NCI-H82 (cell line): Measurements from ENCODE around the gene ERCC8.
A peak's percentile ranks its signal among the peaks of the same experiment; 100 is the strongest.
"Not testable (repeated sequence)": the region's sequence is repeated elsewhere in the genome, so short reads cannot be mapped to it uniquely, and the experiment has no call there.

Experiments used
- DNase-seq: peaks from one replicate; lab custom pipeline; 2025; lab: John Stamatoyannopoulos, UW

Gene ERCC8

GRCh38 chr5:60944904-60945812 is at the start of gene ERCC8, which contains the start of gene NDUFAF2:
TSS of gene ERCC8 (minus strand) at chr5:60945070. CDS start at chr5:60945008, 62 bp downstream.
TSS of gene NDUFAF2 (plus strand) at chr5:60945205. CDS start at chr5:60945256, 51 bp downstream.
- peak; percentile 93 for DNase-seq

- no peak for DNase-seq
Observed at GRCh38 chr5:60993875-60994571, 49.2 kb upstream of the ERCC8 start.

- DNase-seq = no peak
Observed at GRCh38 chr5:60993425-60993824, 48.6 kb upstream of the ERCC8 start.

- no peak for DNase-seq
Observed at GRCh38 chr5:60992871-60993270, 48.0 kb upstream of the ERCC8 start.

- DNase-seq = no peak
Observed at GRCh38 chr5:60989790-60990189, 44.9 kb upstream of the ERCC8 start.

- DNase-seq = not testable (repeated sequence)
Observed at GRCh38 chr5:60982127-60982526, 37.3 kb upstream of the ERCC8 start.

GRCh38 chr5:60980511-60980910 is 35.6 kb upstream of the ERCC8 start:
- DNase-seq = no peak

- DNase-seq = no peak
Observed at GRCh38 chr5:60978968-60979367, 34.1 kb upstream of the ERCC8 start.

- no peak for DNase-seq
Observed at GRCh38 chr5:60977956-60978737, 33.3 kb upstream of the ERCC8 start.

- DNase-seq = no peak
Observed at GRCh38 chr5:60972231-60972630, 27.4 kb upstream of the ERCC8 start.

GRCh38 chr5:60961685-60962084 is 16.8 kb upstream of the ERCC8 start:
- DNase-seq = no peak

GRCh38 chr5:60960591-60960990 is 15.7 kb upstream of the ERCC8 start:
- DNase-seq = no peak

GRCh38 chr5:60959156-60959555 is 14.3 kb upstream of the ERCC8 start:
- DNase-seq = peak; percentile 0

GRCh38 chr5:60958712-60959111 is 13.8 kb upstream of the ERCC8 start:
- DNase-seq = no peak

GRCh38 chr5:60958088-60958487 is 13.2 kb upstream of the ERCC8 start:
- DNase-seq = no peak

- no peak for DNase-seq
Observed at GRCh38 chr5:60955239-60955638, 10.4 kb upstream of the ERCC8 start.

GRCh38 chr5:60948738-60949137 is 3.9 kb upstream of the ERCC8 start:
- DNase-seq = no peak

GRCh38 chr5:60945813-60946187 is 930 bp upstream of the ERCC8 start:
- DNase-seq = peak; percentile 63

GRCh38 chr5:60943624-60944023 is 1.2 kb downstream of the ERCC8 start:
- no peak for DNase-seq

GRCh38 chr5:60929024-60929423 is 15.8 kb downstream of the ERCC8 start:
- no peak for DNase-seq

- no peak for DNase-seq
Observed at GRCh38 chr5:60927450-60927849, 17.4 kb downstream of the ERCC8 start.

GRCh38 chr5:60918466-60918865 is 26.4 kb downstream of the ERCC8 start:
- no peak for DNase-seq
